Neural progenitor cell (in vitro differentiated cells): ENCODE results near the gene SHFL.

Experiments
- CTCF ChIP-seq: fragments of 200-600 bp; sonication (generic); IDR thresholded peaks from 2 replicates; pipeline ENCODE4 v1.5.1; 2017; ENCODE audit warnings: antibody characterized with exemption, mild to moderate bottlenecking
- EZH2 ChIP-seq: fragments of 200-600 bp; sonication (generic); IDR thresholded peaks from 2 replicates; pipeline ENCODE4 v1.6.1; 2017; ENCODE audit warnings: antibody characterized with exemption, mild to moderate bottlenecking, moderate library complexity

DNA sequence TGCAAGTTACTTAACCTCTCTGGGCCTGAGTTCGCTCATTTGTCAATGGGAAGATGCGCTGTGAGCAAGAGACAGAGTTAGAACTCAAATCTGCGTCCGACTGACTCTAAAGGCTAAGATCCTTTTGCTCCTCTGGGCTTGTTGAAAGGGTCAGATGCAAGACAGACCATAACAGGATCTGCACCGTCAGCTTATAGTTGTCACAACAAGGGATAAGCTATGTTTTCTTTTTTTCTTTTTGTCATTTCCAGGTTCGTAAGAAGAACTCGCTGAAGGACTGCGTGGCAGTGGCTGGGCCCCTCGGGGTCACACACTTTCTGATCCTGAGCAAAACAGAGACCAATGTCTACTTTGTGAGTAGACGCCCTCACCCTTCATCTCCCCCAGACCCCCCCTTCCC lies 21.1 kb downstream of the SHFL start:
- TF ChIP-seq EZH2 = no peak
- no peak for TF ChIP-seq CTCF
